Fibroblast of lung (primary cell): ENCODE results near the gene BEX2. TPM values are rescaled to one million over a fixed set of nuclear protein-coding genes. Genes with fewer than 3 reads are reported as not detected.

Experiments used
- DNase-seq, 2 donors: peaks; one replicate each; pipeline versions ENCODE4 v3.0.0 to v3.0.0-alpha.2; 2010; ENCODE audit warnings: low read depth in 2 of 2
- H2AFZ ChIP-seq: 2 replicates; pipeline ENCODE4 v1.5.1; 2012; ENCODE audit warnings: low read length, control low read depth, inconsistent platforms
- H3K27ac ChIP-seq: 2 replicates; pipeline ENCODE4 v1.5.1; 2011; ENCODE audit warnings: low read length, control low read depth; ENCODE audit not compliant: insufficient read depth
- H3K27me3 ChIP-seq: 2 replicates; pipeline ENCODE4 v1.5.1; 2011; ENCODE audit warnings: mild to moderate bottlenecking, low read length; ENCODE audit not compliant: control insufficient read depth, insufficient read depth
- H3K36me3 ChIP-seq: 2 replicates; pipeline ENCODE4 v1.5.1; 2011; ENCODE audit warnings: low read length; ENCODE audit not compliant: control insufficient read depth, insufficient read depth
- H3K4me1 ChIP-seq: 2 replicates; pipeline ENCODE4 v1.5.1; 2011; ENCODE audit warnings: low read length; ENCODE audit not compliant: control insufficient read depth, insufficient read depth; ENCODE audit errors: extremely low read depth
- H3K4me2 ChIP-seq: 2 replicates; pipeline ENCODE4 v1.5.1; 2011; ENCODE audit warnings: low read length, control low read depth; ENCODE audit not compliant: insufficient read depth; ENCODE audit errors: extremely low read depth
- H3K4me3 ChIP-seq, 4 experiments: fragments of 200-600 bp in 1 of 4; sonication (generic) in 1 of 4; replicated peaks in 1 of 4; 2 replicates each; pipeline ENCODE4 v1.5.1; 2011 to 2016; ENCODE audit warnings: low read length in 4 of 4, low read depth in 3 of 4, mild to moderate bottlenecking in 3 of 4, control low read depth in 2 of 4, inconsistent platforms in 1 of 4, mixed read lengths in 1 of 4; ENCODE audit not compliant: insufficient read depth in 1 of 4; ENCODE audit errors: control extremely low read depth in 1 of 4
- H3K79me2 ChIP-seq: 2 replicates; pipeline ENCODE4 v1.5.1; 2012; ENCODE audit warnings: mild to moderate bottlenecking, low read length, inconsistent platforms; ENCODE audit not compliant: control insufficient read depth, insufficient read depth
- H3K9ac ChIP-seq: 2 replicates; pipeline ENCODE4 v1.5.1; 2011; ENCODE audit warnings: mild to moderate bottlenecking, low read length, control low read depth; ENCODE audit not compliant: insufficient read depth
- H3K9me3 ChIP-seq: 2 replicates; pipeline ENCODE4 v1.5.1; 2012; ENCODE audit warnings: low read depth, low read length; ENCODE audit not compliant: control insufficient read depth, insufficient read depth
- H4K20me1 ChIP-seq: 2 replicates; pipeline ENCODE4 v1.5.1; 2011; ENCODE audit warnings: low read length; ENCODE audit not compliant: control insufficient read depth, insufficient read depth; ENCODE audit errors: extremely low read depth
- CTCF ChIP-seq, 2 donors: IDR thresholded peaks in 1 of 2; conservative IDR thresholded peaks in 1 of 2; 1 replicate in 1 of 2; 2 replicates in 1 of 2; pipeline ENCODE4 v1.5.1; 2011 to 2012; ENCODE audit warnings: low read length in 2 of 2, control low read depth in 1 of 2, inconsistent platforms in 1 of 2, low read depth in 1 of 2, mild to moderate bottlenecking in 1 of 2
- EZH2 ChIP-seq: IDR thresholded peaks from 2 replicates; pipeline ENCODE4 v1.5.1; 2012; ENCODE audit warnings: low read length, control low read depth, mild to moderate bottlenecking; ENCODE audit errors: missing control alignments
- polyA plus RNA-seq, 2 donors: library from polyadenylated mRNA; depleted of rRNA in 1 of 2; stranded (reverse) in 1 of 2; unstranded in 1 of 2; fragments of >200 nt; gene quantifications; 2 replicates each; pipeline ENCODE4 v1.2.1, GENCODE V29; 2011 to 2012; ENCODE audit warnings: missing spikeins in 1 of 2
- total RNA-seq: library from RNA; depleted of rRNA; stranded (reverse); fragments of >200 nt; gene quantifications from 2 replicates; pipeline ENCODE4 v1.2.1, GENCODE V29; 2014

BEX2 gene
- total and polyA plus RNA-seq, 2 donors (not counting 1 experiment from before 2014, with no cell fraction given), result 0.32 to 2.8 TPM

GRCh38 chrX:103338663-103339062, 27.9 kb upstream of the BEX2 start:
- no peak overlapping the region for H2AFZ ChIP-seq
- no peaks in the 10 kb centered on the region for H3K36me3 ChIP-seq
- no peak overlapping the region for H3K9ac ChIP-seq
- H3K4me2 ChIP-seq, result no peak overlapping the region
- H3K79me2 ChIP-seq, result no peaks in the 10 kb centered on the region
- no peak overlapping the region for H3K27ac ChIP-seq
- no peak overlapping the region for H3K4me3 ChIP-seq
- no peaks in the 10 kb centered on the region for H3K27me3 ChIP-seq
- no peaks in the 10 kb centered on the region for H3K9me3 ChIP-seq
- no peak for TF ChIP-seq CTCF (conservative IDR thresholded peaks at IDR 0.05 in 1 of 2, IDR thresholded peaks at IDR 0.05 in 1 of 2; ENCODE audit: low read depth in 1 of 2, low read length in 2 of 2)
- no peak for TF ChIP-seq EZH2
- H3K4me1 ChIP-seq, result no peaks in the 10 kb centered on the region
- DNase-seq, result no peak
- no peaks in the 10 kb centered on the region for H4K20me1 ChIP-seq

DNA sequence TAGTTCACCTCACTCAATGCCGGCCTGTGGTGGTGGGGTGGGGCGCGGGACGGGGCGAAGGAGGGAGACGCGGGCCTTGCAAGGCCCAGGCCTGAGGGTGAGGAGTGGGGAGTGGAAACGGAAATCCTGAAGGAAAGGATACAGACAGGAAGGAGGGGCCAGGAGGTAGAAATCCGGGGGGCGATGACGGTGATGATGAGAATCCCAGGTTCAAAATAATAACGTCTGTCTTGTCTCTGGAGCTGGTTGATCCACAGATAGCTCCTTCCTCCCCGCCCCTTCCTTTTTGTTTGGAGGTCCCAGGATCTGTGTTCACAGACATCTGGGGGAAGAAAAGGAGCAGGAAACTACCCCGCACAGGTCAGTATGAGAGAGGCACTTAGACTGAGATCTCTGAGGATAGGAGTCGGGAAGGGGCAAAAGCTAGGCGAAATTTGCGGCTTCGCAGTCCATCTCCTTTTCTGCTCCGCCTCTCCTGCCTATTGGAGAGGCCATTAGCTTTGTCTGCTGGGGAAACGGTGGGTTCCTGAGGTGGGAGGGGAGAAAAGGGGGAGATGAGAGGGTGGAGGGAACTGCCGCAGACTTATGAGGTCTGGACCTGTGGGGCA, 20.0 kb upstream of the BEX2 start:
- TF ChIP-seq EZH2, result no peak
- TF ChIP-seq CTCF (conservative IDR thresholded peaks at IDR 0.05 in 1 of 2, IDR thresholded peaks at IDR 0.05 in 1 of 2; ENCODE audit: low read depth in 1 of 2, low read length in 2 of 2), result no peak
- peak overlapping the region; percentile 52 for H2AFZ ChIP-seq
- no peak overlapping the region for H3K27ac ChIP-seq
- H3K4me3 ChIP-seq, result peak overlapping the region; percentile 27 to 73 (median 48)
- no peaks in the 10 kb centered on the region for H4K20me1 ChIP-seq
- peak overlapping the region; percentile 75 for H3K4me2 ChIP-seq
- H3K9ac ChIP-seq, result peak overlapping the region; percentile 20
- H3K9me3 ChIP-seq, result no peaks in the 10 kb centered on the region
- no peaks in the 10 kb centered on the region for H3K27me3 ChIP-seq
- no peaks in the 10 kb centered on the region for H3K79me2 ChIP-seq
- H3K4me1 ChIP-seq, result no peaks in the 10 kb centered on the region
- peak; percentile 1 to 34 for DNase-seq
- no peaks in the 10 kb centered on the region for H3K36me3 ChIP-seq

DNA sequence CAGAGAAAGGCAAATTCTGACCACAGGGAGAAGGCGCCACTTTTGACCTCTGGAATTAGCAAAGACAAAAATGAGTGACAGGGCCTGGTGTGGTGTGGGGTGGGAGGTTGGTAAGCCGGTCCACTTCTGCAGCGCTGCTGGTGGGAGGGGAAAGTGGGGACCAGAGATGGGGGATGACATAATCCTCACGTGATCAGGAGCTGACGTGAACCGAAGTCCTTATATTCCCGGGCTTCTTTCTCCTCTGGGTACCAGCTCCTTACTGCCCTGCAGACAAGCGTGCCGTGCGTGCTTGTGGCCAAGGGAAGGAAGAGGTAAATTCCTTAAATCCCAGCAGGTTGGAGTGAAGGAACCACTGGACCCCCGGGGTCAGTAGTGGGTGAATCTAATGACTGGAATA, 19.2 kb upstream of the BEX2 start, which contains the start of gene TCEAL7:
TCEAL7 (plus strand) TSS at position 249 of the 400 bp plus-strand sequence. CDS start 1,165 bp downstream, outside the sequence.
- H3K4me1 ChIP-seq, result no peaks in the 10 kb centered on the region
- H4K20me1 ChIP-seq, result no peaks in the 10 kb centered on the region
- H3K27ac ChIP-seq, result no peak within 1 kb of the TSS
- H3K9ac ChIP-seq, result peak within 1 kb of the TSS; percentile 20
- no peaks in the 10 kb centered on the region for H3K79me2 ChIP-seq
- peak within 1 kb of the TSS; percentile 27 to 73 (median 48) for H3K4me3 ChIP-seq
- peak; percentile 61 to 65 for DNase-seq
- peak within 1 kb of the TSS; percentile 52 for H2AFZ ChIP-seq
- no peaks in the 10 kb centered on the region for H3K27me3 ChIP-seq
- TF ChIP-seq EZH2 (no peak), CTCF (conservative IDR thresholded peaks at IDR 0.05 in 1 of 2, IDR thresholded peaks at IDR 0.05 in 1 of 2; ENCODE audit: low read depth in 1 of 2, low read length in 2 of 2) (no peak)
- no peaks in the 10 kb centered on the region for H3K9me3 ChIP-seq
- H3K4me2 ChIP-seq, result peak within 1 kb of the TSS; percentile 75
- no peaks in the 10 kb centered on the region for H3K36me3 ChIP-seq
